ENCODE results near the gene LCE7A. TPM values are rescaled to one million over a fixed set of nuclear protein-coding genes. Genes with fewer than 3 reads are reported as not detected.

The LCE7A gene
- total RNA-seq, 3 donors from 2014 or later (not counting 1 experiment from before 2014, with no cell fraction given): not detected

DNA sequence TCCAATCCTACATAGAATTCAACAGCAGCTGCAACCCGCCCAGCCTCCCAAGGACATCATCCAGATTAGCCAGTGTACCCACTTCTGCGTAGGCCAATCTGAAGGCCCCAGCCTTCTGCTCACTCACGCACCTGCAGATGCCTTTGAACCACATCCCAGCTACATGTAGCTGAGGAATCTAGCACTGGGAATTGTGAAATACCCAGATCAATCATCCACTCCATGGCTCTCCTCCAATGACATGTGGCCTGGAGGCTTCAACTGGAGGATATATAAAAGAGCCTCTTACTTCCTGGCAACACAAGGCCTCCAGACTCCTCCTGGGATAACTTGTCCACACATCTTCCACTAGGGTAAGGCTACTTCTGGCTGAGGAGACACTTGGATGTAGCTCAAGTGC, 17.2 kb upstream of the LCE7A start, which contains the start of gene LCE6A:
TSS of gene LCE6A (plus strand) at position 301 of the 400 bp plus-strand sequence. CDS start 665 bp downstream, outside the sequence.
- WGBS (ENCODE audit: insufficient coverage): 96% methylated on average over 3 of the region's 3 CpGs
- Histone ChIP-seq H3K27ac (ENCODE audit: low read length) (no peak within 1 kb of the TSS), H3K9me3 (ENCODE audit: control insufficient read depth, insufficient read depth, low read length) (no peaks in the 10 kb centered on the region), H3K36me3 (ENCODE audit: control insufficient read depth, insufficient read depth, low read length) (no peaks in the 10 kb centered on the region), H3K27me3 (ENCODE audit: control insufficient read depth, insufficient read depth, low read length) (no peaks in the 10 kb centered on the region), H3K4me3 (ENCODE audit: low read length) (no peak within 1 kb of the TSS), H3K4me1 (ENCODE audit: control insufficient read depth, insufficient read depth, low read length) (no peaks in the 10 kb centered on the region)
- no peak within 1 kb of the TSS for H3K4me3 Mint-ChIP-seq
- TF ChIP-seq, protein P1, sequence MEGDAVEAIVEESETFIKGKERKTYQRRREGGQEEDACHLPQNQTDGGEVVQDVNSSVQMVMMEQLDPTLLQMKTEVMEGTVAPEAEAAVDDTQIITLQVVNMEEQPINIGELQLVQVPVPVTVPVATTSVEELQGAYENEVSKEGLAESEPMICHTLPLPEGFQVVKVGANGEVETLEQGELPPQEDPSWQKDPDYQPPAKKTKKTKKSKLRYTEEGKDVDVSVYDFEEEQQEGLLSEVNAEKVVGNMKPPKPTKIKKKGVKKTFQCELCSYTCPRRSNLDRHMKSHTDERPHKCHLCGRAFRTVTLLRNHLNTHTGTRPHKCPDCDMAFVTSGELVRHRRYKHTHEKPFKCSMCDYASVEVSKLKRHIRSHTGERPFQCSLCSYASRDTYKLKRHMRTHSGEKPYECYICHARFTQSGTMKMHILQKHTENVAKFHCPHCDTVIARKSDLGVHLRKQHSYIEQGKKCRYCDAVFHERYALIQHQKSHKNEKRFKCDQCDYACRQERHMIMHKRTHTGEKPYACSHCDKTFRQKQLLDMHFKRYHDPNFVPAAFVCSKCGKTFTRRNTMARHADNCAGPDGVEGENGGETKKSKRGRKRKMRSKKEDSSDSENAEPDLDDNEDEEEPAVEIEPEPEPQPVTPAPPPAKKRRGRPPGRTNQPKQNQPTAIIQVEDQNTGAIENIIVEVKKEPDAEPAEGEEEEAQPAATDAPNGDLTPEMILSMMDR (IDR thresholded peaks at IDR 0.05): no peak
- H3K9me3 Mint-ChIP-seq: no peaks in the 10 kb centered on the region
- DNase-seq (no peak), ATAC-seq (no peak)
- no peaks in the 10 kb centered on the region for H3K36me3 Mint-ChIP-seq
- intact Hi-C loops (cut with micrococcal nuclease): no loop called here
- peaks cover 21 to 32% of the 10 kb centered on the region in 2 donors for H3K27me3 Mint-ChIP-seq (ENCODE audit: low read depth in 2 of 2)
- no peaks in the 10 kb centered on the region for H3K4me1 Mint-ChIP-seq
- no peak within 1 kb of the TSS for H3K27ac Mint-ChIP-seq

DNA sequence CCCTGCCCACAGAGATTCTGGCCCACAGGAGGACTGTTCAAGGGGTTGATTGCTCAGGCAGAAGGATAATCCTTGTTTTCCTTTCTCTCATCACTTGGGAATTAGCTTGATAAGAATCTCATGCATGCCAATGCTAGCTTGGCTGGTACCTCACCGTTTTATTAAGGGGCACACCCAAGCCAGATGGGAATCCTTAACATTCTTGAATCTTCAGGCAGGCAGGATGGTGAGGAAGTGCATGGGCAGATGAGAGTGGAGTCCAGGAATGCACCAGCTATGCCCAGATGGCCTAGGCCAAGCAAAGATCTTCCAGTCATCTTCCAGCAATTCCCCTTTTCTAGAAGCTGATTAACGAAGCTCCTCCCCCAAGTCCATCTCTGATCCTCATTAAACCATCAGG, 4.1 kb upstream of the LCE7A start:
- no peak for DNase-seq
- Mint-ChIP-seq H3K27me3 (ENCODE audit: low read depth in 2 of 2) (peaks cover 10 to 28% of the 10 kb centered on the region in 2 donors), H3K4me3 (no peak overlapping the region), H3K9me3 (no peaks in the 10 kb centered on the region), H3K36me3 (no peaks in the 10 kb centered on the region), H3K4me1 (no peaks in the 10 kb centered on the region), H3K27ac (no peak overlapping the region)
- ATAC-seq: no peak
- intact Hi-C loops (cut with micrococcal nuclease): no loop called here
- TF ChIP-seq, protein P1 (IDR thresholded peaks at IDR 0.05): no peak
- no peak overlapping the region for H3K4me3 ChIP-seq (ENCODE audit: low read length)
- H3K36me3 ChIP-seq (ENCODE audit: control insufficient read depth, insufficient read depth, low read length): no peaks in the 10 kb centered on the region
- H3K9me3 ChIP-seq (ENCODE audit: control insufficient read depth, insufficient read depth, low read length): no peaks in the 10 kb centered on the region
- WGBS (ENCODE audit: insufficient coverage): 63% methylated on average over 2 of the region's 2 CpGs
- H3K4me1 ChIP-seq (ENCODE audit: control insufficient read depth, insufficient read depth, low read length): no peaks in the 10 kb centered on the region
- H3K27me3 ChIP-seq (ENCODE audit: control insufficient read depth, insufficient read depth, low read length): no peaks in the 10 kb centered on the region
- H3K27ac ChIP-seq (ENCODE audit: low read length): no peak overlapping the region

DNA sequence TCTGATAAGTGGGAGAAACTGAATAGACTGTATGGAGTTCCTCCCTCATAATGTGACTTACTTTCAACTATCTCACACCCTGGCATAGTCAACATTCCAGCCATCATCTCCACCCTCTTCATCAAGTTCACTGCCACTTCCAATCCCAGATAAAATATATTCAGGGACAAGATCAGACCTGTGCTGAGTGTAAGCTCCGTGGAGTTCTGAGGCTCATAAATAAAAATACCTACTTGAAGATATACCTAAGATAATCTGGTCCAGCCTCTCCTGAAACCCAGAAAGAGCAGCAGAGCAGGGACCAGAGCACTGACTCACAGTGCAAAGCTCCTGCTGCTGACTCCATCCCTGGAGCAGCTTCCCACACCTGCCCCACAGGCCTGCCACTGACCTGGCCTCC, 1.7 kb upstream of the LCE7A start:
- Histone ChIP-seq H3K27ac (ENCODE audit: low read length) (no peak overlapping the region), H3K36me3 (ENCODE audit: control insufficient read depth, insufficient read depth, low read length) (no peaks in the 10 kb centered on the region), H3K4me1 (ENCODE audit: control insufficient read depth, insufficient read depth, low read length) (no peaks in the 10 kb centered on the region), H3K9me3 (ENCODE audit: control insufficient read depth, insufficient read depth, low read length) (no peaks in the 10 kb centered on the region), H3K27me3 (ENCODE audit: control insufficient read depth, insufficient read depth, low read length) (no peaks in the 10 kb centered on the region), H3K4me3 (ENCODE audit: low read length) (no peak overlapping the region)
- ATAC-seq: no peak
- Mint-ChIP-seq H3K4me3 (no peak overlapping the region), H3K27me3 (ENCODE audit: low read depth in 2 of 2) (peaks cover 10 to 28% of the 10 kb centered on the region in 2 donors), H3K27ac (no peak overlapping the region), H3K9me3 (no peaks in the 10 kb centered on the region), H3K36me3 (no peaks in the 10 kb centered on the region), H3K4me1 (no peaks in the 10 kb centered on the region)
- intact Hi-C loops (cut with micrococcal nuclease): no loop called here
- TF ChIP-seq, protein P1 (IDR thresholded peaks at IDR 0.05): no peak
- WGBS (ENCODE audit: insufficient coverage): 63% methylated on average over 1 of the region's 1 CpG
- DNase-seq: no peak

DNA sequence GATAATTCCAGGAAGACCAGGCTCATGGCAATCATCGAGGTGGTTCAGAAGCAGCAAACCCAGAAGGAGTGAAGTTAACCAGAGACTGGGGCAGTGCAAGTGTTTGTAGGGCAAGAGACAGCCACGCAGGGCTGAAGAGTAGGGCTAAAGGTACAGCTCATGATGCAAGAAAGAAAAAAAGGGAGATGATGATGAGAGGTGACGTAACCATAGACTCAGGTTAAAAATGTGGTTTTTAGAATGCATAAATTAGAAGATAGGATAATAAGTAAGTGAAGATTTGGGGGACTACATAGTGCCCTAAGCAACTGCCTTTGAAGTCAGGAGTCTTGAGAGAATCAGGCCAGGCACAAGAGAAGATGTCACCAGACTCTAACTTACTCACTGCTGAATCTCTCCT, 333 bp downstream of the LCE7A start:
- H3K4me3 Mint-ChIP-seq: no peak overlapping the region
- no peaks in the 10 kb centered on the region for H3K36me3 ChIP-seq (ENCODE audit: control insufficient read depth, insufficient read depth, low read length)
- H3K27me3 ChIP-seq (ENCODE audit: control insufficient read depth, insufficient read depth, low read length): no peaks in the 10 kb centered on the region
- H3K4me3 ChIP-seq (ENCODE audit: low read length): no peak overlapping the region
- no peak for DNase-seq
- no peak overlapping the region for H3K27ac ChIP-seq (ENCODE audit: low read length)
- no peaks in the 10 kb centered on the region for H3K4me1 Mint-ChIP-seq
- 83% methylated on average over 3 of the region's 3 CpGs for WGBS (ENCODE audit: insufficient coverage)
- H3K36me3 Mint-ChIP-seq: no peaks in the 10 kb centered on the region
- intact Hi-C loops (cut with micrococcal nuclease): no loop called here
- no peak overlapping the region for H3K27ac Mint-ChIP-seq
- peaks cover 10 to 14% of the 10 kb centered on the region in 2 donors for H3K27me3 Mint-ChIP-seq (ENCODE audit: low read depth in 2 of 2)
- H3K9me3 ChIP-seq (ENCODE audit: control insufficient read depth, insufficient read depth, low read length): no peaks in the 10 kb centered on the region
- no peaks in the 10 kb centered on the region for H3K4me1 ChIP-seq (ENCODE audit: control insufficient read depth, insufficient read depth, low read length)
- no peak for ATAC-seq
- TF ChIP-seq, protein P1 (IDR thresholded peaks at IDR 0.05): no peak
- no peaks in the 10 kb centered on the region for H3K9me3 Mint-ChIP-seq

All from natural killer cell (primary cell).